Stimulated activated CD8-positive, alpha-beta memory T cell treated with anti-CD3 and anti-CD28 coated beads, Interleukin-15, amount 100 ng/mL, for 48 hours (primary cell): Measurements from ENCODE around the gene FCHO1.
"Not testable (repeated sequence)": the region's sequence is repeated elsewhere in the genome, so short reads cannot be mapped to it uniquely, and the experiment has no call there.

Experiments used
- DNase-seq, 2 donors: peaks; one replicate each; pipeline ENCODE4 v3.0.0-alpha.2; 2020; ENCODE audit warnings: low read depth in 2 of 2

Gene FCHO1

DNA sequence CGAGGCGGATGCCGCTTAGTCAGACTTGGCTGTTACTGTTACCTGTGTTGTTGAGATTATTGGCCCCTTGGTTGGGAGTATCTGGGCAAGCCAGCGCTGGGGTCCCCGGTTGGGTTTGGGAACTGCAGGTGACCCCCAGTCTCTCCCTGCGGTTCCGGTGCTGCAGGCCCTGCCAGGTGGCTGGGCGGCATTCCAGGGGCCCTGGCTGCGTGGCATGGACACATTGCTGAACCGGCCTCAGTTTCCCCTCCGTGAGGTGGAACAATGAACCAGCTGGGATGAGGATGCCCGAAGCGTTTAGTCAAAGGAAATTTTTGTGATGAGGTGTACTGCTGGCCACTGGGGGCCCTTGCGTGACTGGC is 44.2 kb downstream of the FCHO1 start:
- DNase-seq, result no peak

- DNase-seq, result no peak
These were observed 44.9 kb downstream of the FCHO1 start for GRCh38 chr19:17796013-17796837.

DNA sequence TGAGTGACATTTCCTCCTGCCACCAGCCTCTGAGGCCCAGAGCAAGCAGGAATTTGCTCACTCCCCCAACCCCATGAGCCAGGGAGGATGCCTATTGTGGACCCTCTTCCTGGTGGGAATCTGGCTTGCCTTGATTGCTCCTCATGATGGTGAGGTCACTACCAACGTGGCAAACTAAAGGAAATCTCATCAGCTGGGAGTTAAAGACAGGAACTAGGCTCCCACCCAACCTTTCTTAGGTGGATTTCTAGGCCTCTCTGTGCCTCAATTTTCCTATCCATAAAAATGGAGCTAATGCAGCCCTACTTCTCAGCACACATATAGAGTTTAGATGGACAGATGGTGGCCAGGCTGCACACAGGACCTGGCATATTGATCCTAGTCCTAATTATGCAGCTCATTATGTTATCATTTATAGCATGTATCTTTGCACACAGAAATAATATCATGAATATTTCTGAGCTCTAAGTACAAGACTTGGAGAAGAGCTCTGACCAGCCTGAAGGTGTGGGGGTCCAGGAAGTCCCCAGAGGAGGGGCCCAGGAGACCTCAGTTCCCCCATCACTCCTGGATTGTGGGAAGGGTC is 45.7 kb downstream of the FCHO1 start:
- DNase-seq, result no peak

DNA sequence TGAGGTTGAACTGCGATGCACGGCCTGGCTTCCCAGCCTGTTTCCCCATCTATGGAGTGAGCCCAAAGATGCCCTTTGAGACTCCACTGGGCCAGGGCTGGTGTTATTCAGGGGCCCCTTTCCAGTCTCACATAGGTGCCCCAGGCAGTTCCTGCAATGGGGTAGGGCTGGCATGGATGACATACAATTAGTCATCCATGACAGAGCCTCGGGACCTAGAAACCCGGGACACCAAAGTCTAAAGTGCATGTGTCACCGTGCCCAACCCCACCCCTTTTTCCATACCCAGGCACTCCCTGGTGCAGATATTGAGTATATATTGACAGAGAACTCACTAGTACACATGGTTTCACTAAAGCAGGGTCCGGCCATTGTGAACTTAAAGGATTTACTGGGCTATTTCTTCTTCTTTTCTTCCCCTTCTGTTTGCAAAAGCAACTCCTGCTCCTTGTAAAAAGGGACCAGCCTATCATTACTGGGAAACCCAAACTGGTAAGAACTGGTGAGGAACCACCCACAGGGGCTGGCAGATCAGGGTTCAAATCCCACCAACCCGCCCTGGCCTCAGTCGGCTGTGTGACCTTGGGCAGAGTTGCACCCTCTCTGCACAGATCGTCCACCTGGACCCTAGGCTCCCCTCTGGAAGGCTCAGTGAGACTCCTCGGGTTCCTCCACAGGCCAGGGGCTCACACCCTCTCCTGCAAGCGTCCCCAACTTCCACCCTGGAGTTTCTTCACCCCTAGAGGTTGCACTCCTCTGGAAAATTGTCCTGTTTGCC is 46.3 kb downstream of the FCHO1 start:
- peak; percentile 53 to 66 for DNase-seq

DNA sequence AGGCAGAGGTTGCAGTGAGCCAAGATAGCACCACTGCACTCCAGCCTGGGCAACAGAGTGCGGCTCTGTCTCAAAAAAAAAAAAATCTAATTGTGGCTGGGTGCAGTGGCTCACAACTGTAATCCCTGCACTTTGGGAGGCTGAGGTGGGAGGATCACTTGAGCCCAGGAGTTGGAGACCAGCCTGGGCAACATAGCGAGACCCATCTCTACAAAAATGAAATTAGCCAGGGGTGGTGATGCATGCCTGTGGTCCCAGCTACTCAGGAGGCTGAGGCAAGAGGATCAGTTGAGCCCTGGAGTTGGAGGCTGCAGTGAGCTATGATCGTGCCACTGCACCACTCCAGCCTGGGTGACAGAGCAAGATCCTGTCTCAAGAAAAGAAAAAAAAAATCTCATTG is 47.3 kb downstream of the FCHO1 start:
- not testable (repeated sequence) for DNase-seq

GRCh38 chr19:17802137-17802858 is 51.0 kb downstream of the FCHO1 start:
- DNase-seq, result no peak

DNA sequence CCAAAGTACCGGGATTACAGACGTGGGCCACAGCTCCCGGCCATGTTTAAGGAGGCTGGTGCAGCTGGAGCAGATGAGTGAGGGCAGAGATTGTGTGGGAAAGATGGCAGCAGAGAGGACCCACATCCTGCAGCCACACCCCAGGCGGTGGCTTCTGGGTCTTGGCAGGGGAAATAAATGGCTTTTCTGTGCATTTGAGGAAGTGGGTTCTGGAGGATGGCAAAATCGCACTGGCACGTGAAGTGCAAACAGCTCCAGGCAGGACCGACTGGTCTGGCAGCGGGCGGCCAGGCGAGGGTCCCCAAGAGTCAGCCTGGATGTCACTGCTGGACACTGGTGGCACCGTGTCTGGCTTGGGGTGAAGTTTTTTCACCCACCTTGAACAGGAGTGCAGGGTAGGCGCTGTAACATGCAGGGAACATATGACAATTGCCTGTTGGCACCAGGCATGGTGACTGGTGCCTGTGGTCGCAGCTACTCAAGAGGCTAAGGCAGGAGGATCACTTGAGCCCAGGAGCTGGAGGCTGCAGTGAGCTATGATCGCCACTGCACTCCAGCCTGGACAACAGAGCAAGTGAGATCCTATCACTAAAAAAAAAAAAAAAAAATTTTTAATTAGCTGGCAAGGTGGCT is 52.1 kb downstream of the FCHO1 start:
- DNase-seq, result no peak

GRCh38 chr19:17805427-17805826 is 54.1 kb downstream of the FCHO1 start:
- no peak for DNase-seq

DNA sequence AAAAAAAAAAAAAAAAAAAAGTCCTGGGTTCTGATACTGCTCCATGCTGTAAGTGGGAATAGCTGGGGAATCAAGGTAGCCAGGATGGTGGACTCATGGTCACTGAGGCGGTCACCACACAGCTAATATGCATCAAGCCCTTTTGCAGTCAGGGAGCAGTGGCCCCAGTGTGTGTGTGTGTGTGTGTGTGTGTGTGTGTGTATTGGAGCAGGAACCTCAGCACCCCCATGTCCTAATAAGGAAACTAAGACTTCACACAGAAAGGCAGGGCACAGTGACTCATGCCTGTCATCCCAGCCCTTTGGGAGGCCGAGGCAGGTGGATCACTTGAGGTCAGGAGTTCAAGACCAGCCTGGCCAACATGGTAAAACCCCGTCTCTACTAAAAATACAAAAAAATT is 55.7 kb downstream of the FCHO1 start:
- DNase-seq, result no peak

DNA sequence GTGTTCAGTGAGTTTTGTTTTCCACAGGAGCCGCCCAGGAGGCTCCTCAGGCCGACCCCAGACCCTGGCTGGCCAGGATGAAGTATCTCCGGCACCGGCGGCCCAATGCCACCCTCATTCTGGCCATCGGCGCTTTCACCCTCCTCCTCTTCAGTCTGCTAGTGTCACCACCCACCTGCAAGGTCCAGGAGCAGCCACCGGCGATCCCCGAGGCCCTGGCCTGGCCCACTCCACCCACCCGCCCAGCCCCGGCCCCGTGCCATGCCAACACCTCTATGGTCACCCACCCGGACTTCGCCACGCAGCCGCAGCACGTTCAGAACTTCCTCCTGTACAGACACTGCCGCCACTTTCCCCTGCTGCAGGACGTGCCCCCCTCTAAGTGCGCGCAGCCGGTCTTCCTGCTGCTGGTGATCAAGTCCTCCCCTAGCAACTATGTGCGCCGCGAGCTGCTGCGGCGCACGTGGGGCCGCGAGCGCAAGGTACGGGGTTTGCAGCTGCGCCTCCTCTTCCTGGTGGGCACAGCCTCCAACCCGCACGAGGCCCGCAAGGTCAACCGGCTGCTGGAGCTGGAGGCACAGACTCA is 56.5 kb downstream of the FCHO1 start:
- no peak for DNase-seq

DNA sequence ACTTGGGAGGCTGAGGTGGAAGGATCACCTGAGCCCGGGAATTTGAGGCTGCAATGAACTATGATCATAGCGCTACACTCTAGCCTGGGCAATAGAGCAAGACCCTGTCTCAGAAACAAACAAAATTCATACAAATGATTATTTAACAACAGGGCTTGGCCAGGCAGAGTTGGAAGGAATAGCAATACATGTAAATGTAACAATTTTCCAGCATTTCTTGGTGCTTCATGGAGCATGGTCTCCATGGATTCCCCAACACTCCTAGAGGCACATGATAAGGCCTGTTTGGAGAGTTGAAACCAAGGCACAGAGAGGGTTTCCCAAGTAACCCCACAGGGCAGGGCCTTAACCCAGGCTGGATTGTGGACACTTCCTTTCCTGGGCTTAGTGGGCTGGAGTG is 59.8 kb downstream of the FCHO1 start:
- DNase-seq, result no peak

GRCh38 chr19:17811681-17812080 is 60.4 kb downstream of the FCHO1 start:
- no peak for DNase-seq

DNA sequence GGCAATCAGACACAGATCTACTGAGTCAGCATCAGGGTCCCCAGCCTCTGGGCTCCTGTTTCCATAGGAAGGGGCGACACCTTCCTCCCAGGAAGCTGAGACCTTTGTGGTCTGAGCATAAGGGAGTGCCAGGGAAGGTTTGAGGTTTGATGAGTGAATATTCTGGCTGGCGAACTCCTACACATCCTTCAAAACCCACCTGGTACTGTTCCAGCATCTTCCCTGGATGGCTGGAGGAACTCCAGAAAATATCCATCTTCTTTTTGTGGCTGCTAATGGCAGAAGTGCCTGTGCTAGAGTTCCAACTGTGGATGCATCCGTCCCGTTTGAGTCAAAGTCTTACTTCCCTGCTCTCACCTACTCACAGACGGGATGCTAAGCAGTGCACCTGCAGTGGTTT is 60.8 kb downstream of the FCHO1 start:
- no peak for DNase-seq

- DNase-seq, result no peak
These were observed 66.5 kb downstream of the FCHO1 start for GRCh38 chr19:17817668-17818363.

GRCh38 chr19:17821190-17821589 is 69.9 kb downstream of the FCHO1 start, which contains the start of gene INSL3:
INSL3 (minus strand) TSS chr19:17821519; CDS start chr19:17821506, 13 bp downstream.
- no peak for DNase-seq

- DNase-seq, result no peak
These were observed 73.1 kb downstream of the FCHO1 start for GRCh38 chr19:17824339-17824738.

DNA sequence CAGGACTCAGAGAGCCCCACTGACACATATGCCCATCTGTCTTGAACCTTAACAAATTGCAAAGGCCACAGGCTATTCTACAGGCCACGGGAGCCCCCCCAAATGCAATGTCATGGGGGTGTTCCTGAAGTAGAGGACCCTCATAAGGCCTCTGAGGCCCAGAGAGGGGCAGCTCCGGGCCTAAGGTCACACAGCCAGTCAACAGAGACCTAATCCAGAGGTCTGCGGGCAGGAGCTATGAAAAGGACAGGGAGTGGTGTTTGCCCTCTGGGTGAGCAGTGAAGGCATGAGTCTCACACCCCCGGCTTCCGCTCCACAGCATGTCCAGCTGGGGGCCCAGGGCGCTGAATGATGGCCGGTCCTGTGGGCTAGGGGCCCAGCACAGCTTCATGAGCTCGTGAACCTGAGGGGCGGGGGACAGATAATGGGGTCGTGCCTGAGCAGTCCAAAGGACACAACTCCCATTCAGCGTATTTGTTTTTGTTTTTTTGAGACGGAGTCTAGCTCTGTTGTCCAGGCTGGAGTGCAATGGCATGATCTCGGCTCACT is 75.3 kb downstream of the FCHO1 start:
- DNase-seq, result no peak

- DNase-seq, result no peak
These were observed 78.7 kb downstream of the FCHO1 start for GRCh38 chr19:17829855-17830566.

- peak; percentile 38 to 46 for DNase-seq
These were observed 79.5 kb downstream of the FCHO1 start for GRCh38 chr19:17830567-17831418.
